HG03378 (cell line): Measurements from ENCODE around the gene ME3.

Experiments used
- ATAC-seq: cut with Tn5 transposase; IDR thresholded peaks from one replicate; pipeline ENCODE4 v1.9.1; 2021; ENCODE audit warnings: mild to moderate bottlenecking, moderate library complexity; ENCODE audit not compliant: unreplicated experiment

Gene ME3

GRCh38 chr11:86519064-86519911, 153.1 kb downstream of the ME3 start:
- no peak for ATAC-seq

- no peak for ATAC-seq
Measured at GRCh38 chr11:86518211-86518610, 154.2 kb downstream of the ME3 start.

GRCh38 chr11:86517557-86517956, 154.9 kb downstream of the ME3 start:
- ATAC-seq: no peak

GRCh38 chr11:86515297-86516094, 156.9 kb downstream of the ME3 start:
- no peak for ATAC-seq

GRCh38 chr11:86514453-86514852, 158.0 kb downstream of the ME3 start:
- no peak for ATAC-seq

- ATAC-seq: no peak
Measured at GRCh38 chr11:86513746-86514373, 158.6 kb downstream of the ME3 start.

- ATAC-seq: no peak
Measured at GRCh38 chr11:86513138-86513537, 159.3 kb downstream of the ME3 start.

- ATAC-seq: peak; percentile 78
Measured at GRCh38 chr11:86511086-86511551, 161.3 kb downstream of the ME3 start.

GRCh38 chr11:86510674-86511073, 161.7 kb downstream of the ME3 start:
- ATAC-seq: no peak

DNA sequence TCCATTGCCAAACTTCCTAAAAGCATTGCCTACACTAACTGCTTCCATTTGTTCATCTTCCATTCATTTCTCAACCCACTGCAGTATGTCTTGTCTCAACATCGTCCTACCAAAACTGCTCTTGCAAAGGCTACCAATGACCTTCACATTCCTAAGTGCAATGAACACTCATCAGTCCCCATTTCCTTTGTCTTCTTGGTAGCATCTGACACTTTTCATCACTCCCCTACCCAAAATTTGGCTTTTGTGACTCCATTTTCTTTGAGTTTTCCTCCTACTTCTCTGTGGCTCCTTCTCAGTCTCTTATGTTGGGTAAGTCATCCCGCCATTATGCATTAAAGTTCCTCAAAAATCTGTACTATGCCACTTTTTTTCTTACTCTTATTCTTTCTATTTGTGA, 162.3 kb downstream of the ME3 start:
- no peak for ATAC-seq

DNA sequence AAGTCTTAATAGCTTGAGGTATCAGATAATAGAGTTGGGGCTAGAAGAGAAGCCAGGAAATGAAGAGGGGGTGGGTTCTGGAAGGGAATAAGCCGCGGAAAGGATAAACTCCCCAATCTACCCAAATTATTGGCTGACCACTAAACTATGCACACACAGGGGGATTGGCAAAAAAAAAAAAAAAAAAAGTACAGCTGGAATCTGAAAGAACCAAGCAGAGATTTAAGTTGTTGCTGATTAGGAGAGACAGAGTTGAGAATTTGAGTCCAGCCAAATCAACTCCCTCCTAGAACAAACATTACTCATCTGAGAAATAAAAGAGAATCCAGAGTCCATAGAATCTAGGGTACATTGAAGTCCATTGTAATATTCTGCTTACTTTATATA, 162.8 kb downstream of the ME3 start:
- ATAC-seq: no peak

DNA sequence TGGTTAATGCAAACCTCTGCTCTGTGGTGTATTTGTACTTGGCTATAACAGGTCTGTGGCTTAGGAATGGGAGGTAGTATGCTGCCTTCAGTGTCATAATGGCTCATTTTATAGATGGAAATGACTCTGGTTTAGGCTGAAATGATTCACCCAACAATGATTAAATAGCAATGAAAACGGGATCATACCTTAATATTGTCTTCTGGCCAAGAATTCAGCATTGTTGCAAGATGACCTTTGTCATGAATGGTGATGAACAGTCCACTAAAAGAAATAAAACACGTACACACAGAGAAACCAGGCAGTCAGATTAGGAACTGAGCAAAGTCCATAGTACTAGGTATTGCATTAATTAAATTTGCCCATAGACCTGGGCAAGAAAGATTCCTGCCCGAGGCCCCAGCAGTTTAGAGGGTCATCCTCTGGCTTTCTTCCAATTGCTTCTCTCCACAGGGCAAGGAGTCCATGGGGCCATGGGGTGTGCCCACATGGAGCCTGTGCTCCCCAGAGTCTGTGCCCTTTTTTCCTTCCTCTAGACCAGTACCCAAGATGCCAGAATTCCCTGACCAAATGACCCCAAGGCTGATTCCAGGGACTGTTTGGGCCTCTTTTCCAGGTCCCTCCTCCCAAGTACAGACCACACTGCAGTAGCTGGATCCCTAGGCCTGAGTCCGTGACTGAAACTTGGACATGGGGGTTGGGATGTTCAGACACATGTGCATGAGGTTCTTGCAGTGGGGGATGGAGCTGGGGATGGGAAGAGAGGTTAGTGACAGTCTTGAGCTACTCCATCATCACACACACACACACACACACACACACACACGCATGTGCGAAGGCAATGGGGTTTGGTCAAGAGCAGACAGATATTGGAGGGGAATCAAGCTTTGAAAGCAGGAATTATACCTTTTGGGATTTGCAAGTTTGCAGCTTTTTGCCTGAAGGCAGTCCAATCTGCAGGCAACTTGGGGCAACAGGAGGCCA, 163.5 kb downstream of the ME3 start:
- no peak for ATAC-seq

- ATAC-seq: no peak
Measured at GRCh38 chr11:86507249-86507845, 165.1 kb downstream of the ME3 start.

GRCh38 chr11:86506235-86506634, 166.2 kb downstream of the ME3 start:
- no peak for ATAC-seq

- ATAC-seq: no peak
Measured at GRCh38 chr11:86503131-86503530, 169.3 kb downstream of the ME3 start.

- no peak for ATAC-seq
Measured at GRCh38 chr11:86502137-86502642, 170.2 kb downstream of the ME3 start.

- no peak for ATAC-seq
Measured at GRCh38 chr11:86500500-86501140, 171.8 kb downstream of the ME3 start.

DNA sequence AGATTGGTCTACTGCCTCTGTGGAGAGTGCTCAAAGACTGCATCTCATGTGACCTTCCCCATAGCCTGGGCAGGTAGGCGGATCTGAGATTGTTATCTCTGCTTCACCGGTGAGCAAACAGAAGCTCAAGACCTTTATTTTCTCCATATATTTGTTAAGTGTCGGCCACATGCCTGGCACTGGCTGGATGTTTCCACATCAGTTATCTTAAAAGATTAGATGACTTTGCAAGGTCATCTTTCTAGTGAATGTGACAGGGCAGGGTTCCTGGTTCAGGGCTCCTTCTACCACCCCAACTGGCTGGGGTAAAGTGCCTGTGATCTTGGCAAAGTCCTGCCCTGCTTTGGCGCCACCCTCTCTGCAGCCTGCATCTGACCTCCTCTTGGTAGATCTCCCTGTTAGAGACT, 172.7 kb downstream of the ME3 start:
- no peak for ATAC-seq

DNA sequence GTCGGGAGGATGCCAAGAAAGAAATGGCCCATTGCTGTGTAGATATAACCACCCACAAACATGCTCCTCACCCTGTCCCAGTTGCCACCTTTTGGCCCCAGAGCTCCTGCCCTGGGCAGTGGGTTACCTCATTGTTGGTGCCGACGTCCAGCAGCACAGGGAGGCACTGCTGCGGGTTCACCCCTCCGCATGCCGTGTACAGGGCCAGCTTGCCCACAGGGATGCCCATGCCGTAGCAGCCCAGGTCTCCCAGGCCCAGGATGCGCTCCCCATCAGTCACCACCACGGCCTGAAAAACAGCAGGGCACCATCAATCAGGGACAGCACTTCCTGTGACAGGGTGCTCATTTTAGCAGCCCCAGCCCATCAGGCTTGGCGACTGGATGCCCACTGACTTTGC, 174.6 kb downstream of the ME3 start:
- ATAC-seq: no peak
